Measurements from ENCODE around the gene PSME3. TPM values are rescaled to one million over a fixed set of nuclear protein-coding genes. Genes with fewer than 3 reads are reported as not detected.

Gene PSME3
- total RNA-seq, 1 experiment from 2014 or later: 195 TPM

GRCh38 chr17:42796066-42796758 is 37.0 kb upstream of the PSME3 start:
- TF ChIP-seq CTCF (IDR thresholded peaks at IDR 0.05; ENCODE audit: insufficient read depth in 1 of 2, low read depth in 1 of 2, low read length in 1 of 2, severe bottlenecking in 1 of 2, unreplicated experiment in 1 of 2): no peak
- Histone ChIP-seq H3K4me3 (ENCODE audit: low read depth, low read length) (no peak overlapping the region), H3K9me3 (no peaks in the 10 kb centered on the region), H3K27me3 (replicated peaks; ENCODE audit: control insufficient read depth, insufficient read depth, low read length) (no peaks in the 10 kb centered on the region), H3K36me3 (ENCODE audit: control insufficient read depth, insufficient read depth, low read length) (0 out of 2 replicates have a peak, but pooled peaks cover 1% of the 10 kb centered on the region), H3K4me1 (peaks cover 10% of the 10 kb centered on the region)
- Mint-ChIP-seq H3K36me3 (ENCODE audit: insufficient read depth, unreplicated experiment) (peaks cover 6% of the 10 kb centered on the region), H3K4me3 (ENCODE audit: unreplicated experiment) (no peak overlapping the region), H3K9me3 (ENCODE audit: unreplicated experiment) (no peaks in the 10 kb centered on the region), H3K27ac (ENCODE audit: unreplicated experiment) (no peak overlapping the region), H3K4me1 (ENCODE audit: low read depth, unreplicated experiment) (peaks cover 8% of the 10 kb centered on the region), H3K27me3 (ENCODE audit: insufficient read depth, unreplicated experiment) (no peaks in the 10 kb centered on the region)
- DNase-seq: no peak
- intact Hi-C loops (cut with micrococcal nuclease; ENCODE audit: unreplicated experiment): no loop called here
- ChIA-PET POLR2A (no interaction called here), CTCF (interaction anchor here (0.8 kb wide), 1 partner anchor 28 kb away, joined by 3 read pairs; the partner anchor contains the start of gene BECN1)
- BruUV-seq (replicated peaks): no TSS peak

GRCh38 chr17:42797067-42798007 is 35.9 kb upstream of the PSME3 start:
- intact Hi-C loops (cut with micrococcal nuclease; ENCODE audit: unreplicated experiment): no loop called here
- POLR2A ChIA-PET: interaction anchor here (1.9 to 2.0 kb wide), 2 partner anchors 24 to 26 kb away, joined by 7 to 12 read pairs; partner anchors contain the start of genes BECN1 and VPS25

More at GRCh38 chr17:42797067-42798007, 35.9 kb upstream of the PSME3 start:
- no peaks in the 10 kb centered on the region for H3K9me3 Mint-ChIP-seq (ENCODE audit: unreplicated experiment)
- peak overlapping the region; percentile 77 for H3K4me3 Mint-ChIP-seq (ENCODE audit: unreplicated experiment)
- DNase-seq: no peak
- BruUV-seq (replicated peaks): no TSS peak
- H3K9me3 ChIP-seq: no peaks in the 10 kb centered on the region
- peak overlapping the region; percentile 72 for H3K4me3 ChIP-seq (ENCODE audit: low read depth, low read length)
- H3K27me3 Mint-ChIP-seq (ENCODE audit: insufficient read depth, unreplicated experiment): no peaks in the 10 kb centered on the region
- H3K36me3 Mint-ChIP-seq (ENCODE audit: insufficient read depth, unreplicated experiment): peaks cover 6% of the 10 kb centered on the region
- H3K36me3 ChIP-seq (ENCODE audit: control insufficient read depth, insufficient read depth, low read length): 0 out of 2 replicates have a peak, but pooled peaks cover 1% of the 10 kb centered on the region
- peaks cover 11% of the 10 kb centered on the region for H3K4me1 ChIP-seq
- TF ChIP-seq CTCF (IDR thresholded peaks at IDR 0.05; ENCODE audit: insufficient read depth in 1 of 2, low read depth in 1 of 2, low read length in 1 of 2, severe bottlenecking in 1 of 2, unreplicated experiment in 1 of 2): no peak
- peaks cover 8% of the 10 kb centered on the region for H3K4me1 Mint-ChIP-seq (ENCODE audit: low read depth, unreplicated experiment)
- no peaks in the 10 kb centered on the region for H3K27me3 ChIP-seq (replicated peaks; ENCODE audit: control insufficient read depth, insufficient read depth, low read length)
- CTCF ChIA-PET: interaction anchor here (1.1 to 1.9 kb wide), 2 partner anchors 23 to 27 kb away, joined by 3 to 11 read pairs; partner anchors contain the start of gene BECN1
- no peak overlapping the region for H3K27ac Mint-ChIP-seq (ENCODE audit: unreplicated experiment)

Measured in Caco-2 (cell line).